RKO (cell line): ENCODE results near the gene TAF11L13.

ENCODE experiments used
- DNase-seq: peaks from one replicate; pipeline ENCODE4 v3.0.0-alpha.2; 2016; ENCODE audit warnings: low spot score

The TAF11L13 gene

DNA sequence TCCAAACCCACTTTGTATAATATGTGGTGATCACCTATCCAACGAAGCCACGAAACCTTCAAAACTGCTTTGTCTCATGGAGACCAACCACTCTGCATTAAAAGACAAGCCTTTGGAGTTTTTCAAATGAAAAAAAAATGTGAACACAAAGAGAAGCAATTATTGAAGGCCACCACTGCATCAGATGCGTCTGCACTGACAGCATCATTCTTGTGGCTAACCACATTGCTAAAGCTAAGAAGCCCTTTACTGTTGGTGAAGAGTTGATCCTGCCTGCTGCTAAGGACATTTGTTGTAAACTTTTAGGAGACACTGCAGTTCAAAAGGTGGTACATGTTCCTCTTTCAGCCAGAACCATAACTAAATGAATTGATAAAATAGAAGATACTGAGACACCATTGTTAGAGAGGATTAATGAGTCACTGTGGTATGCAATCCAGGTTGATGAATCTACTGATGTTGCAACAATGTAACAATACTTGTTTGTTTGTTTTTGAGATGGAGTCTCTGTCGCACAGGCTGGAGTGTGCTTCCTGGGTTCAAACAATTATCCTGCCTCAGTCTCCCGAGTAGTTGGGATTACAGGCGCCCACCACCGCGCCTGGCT lies 47.8 kb downstream of the TAF11L13 start:
- DNase-seq = no peak

GRCh38 chr5:17680737-17681136 lies 48.8 kb downstream of the TAF11L13 start:
- no peak for DNase-seq
